Left renal pelvis (tissue), 4 donors: ENCODE results near the gene HNRNPH1. TPM values are rescaled to one million over a fixed set of nuclear protein-coding genes. Genes with fewer than 3 reads are reported as not detected.
"Not testable (repeated sequence)": the region's sequence is repeated elsewhere in the genome, so short reads cannot be mapped to it uniquely, and the experiment has no call there.

Experiments
- DNase-seq, 4 donors: peaks; one replicate each; pipeline ENCODE4 v3.0.0-alpha.2; 2013; ENCODE audit warnings: low read depth in 4 of 4, low spot score in 3 of 4
- polyA plus RNA-seq, 4 donors: library from polyadenylated mRNA; unstranded; fragments of 120-200 nt; gene quantifications; one replicate each; pipeline ENCODE4 v1.2.1, GENCODE V29; 2013; ENCODE audit not compliant: insufficient read length in 4 of 4

HNRNPH1 gene
- polyA plus RNA-seq: 1,000 to 10,000 TPM in 3 of 4 donors, 100 to 1,000 TPM in 1; 889 to 1,576 (median 1,143) TPM

- DNase-seq: peak; percentile 98 to 99 (median 98)
Measured at GRCh38 chr5:179623003-179623905, at the start of gene HNRNPH1. Gene HNRNPH1, minus strand, starts transcription at chr5:179623671. Its CDS starts 538 bp downstream, at chr5:179623133.

- peak in 1 of 4 donors; percentile 39 for DNase-seq
Measured at GRCh38 chr5:179668391-179668790, 44.9 kb upstream of the HNRNPH1 start.

- DNase-seq: not testable (repeated sequence)
Measured at GRCh38 chr5:179661647-179662046, 38.2 kb upstream of the HNRNPH1 start.

- not testable (repeated sequence) for DNase-seq
Measured at GRCh38 chr5:179658179-179658856, 34.8 kb upstream of the HNRNPH1 start.

GRCh38 chr5:179657302-179658178 is 34.1 kb upstream of the HNRNPH1 start:
- DNase-seq: not testable (repeated sequence)

GRCh38 chr5:179653135-179653534 is 29.7 kb upstream of the HNRNPH1 start:
- DNase-seq: not testable (repeated sequence)

GRCh38 chr5:179650245-179650644 is 26.8 kb upstream of the HNRNPH1 start:
- not testable (repeated sequence) for DNase-seq

GRCh38 chr5:179649166-179649703 is 25.8 kb upstream of the HNRNPH1 start:
- not testable (repeated sequence) for DNase-seq

GRCh38 chr5:179648410-179648809 is 24.9 kb upstream of the HNRNPH1 start:
- no peak for DNase-seq

- not testable (repeated sequence) for DNase-seq
Measured at GRCh38 chr5:179644766-179645165, 21.3 kb upstream of the HNRNPH1 start.

- not testable (repeated sequence) for DNase-seq
Measured at GRCh38 chr5:179643141-179643920, 19.9 kb upstream of the HNRNPH1 start.

GRCh38 chr5:179642626-179643025 is 19.2 kb upstream of the HNRNPH1 start:
- not testable (repeated sequence) for DNase-seq

- DNase-seq: not testable (repeated sequence)
Measured at GRCh38 chr5:179641745-179642144, 18.3 kb upstream of the HNRNPH1 start.

GRCh38 chr5:179639296-179639695 is 15.8 kb upstream of the HNRNPH1 start:
- not testable (repeated sequence) for DNase-seq

GRCh38 chr5:179634370-179635172 is 11.1 kb upstream of the HNRNPH1 start:
- not testable (repeated sequence) for DNase-seq

- not testable (repeated sequence) for DNase-seq
Measured at GRCh38 chr5:179633501-179634369, 10.3 kb upstream of the HNRNPH1 start.

- no peak for DNase-seq
Measured at GRCh38 chr5:179624841-179625271, 1.4 kb upstream of the HNRNPH1 start.
